LHCN-M2 (cell line): ENCODE results near the gene MPRIP. TPM values are rescaled to one million over a fixed set of nuclear protein-coding genes. Genes with fewer than 3 reads are reported as not detected.
"Not testable (repeated sequence)": the region's sequence is repeated elsewhere in the genome, so short reads cannot be mapped to it uniquely, and the experiment has no call there.

ENCODE experiments used
- DNase-seq: peaks from one replicate; pipeline ENCODE4 v3.0.0-alpha.2; 2012; ENCODE audit warnings: low read depth
- total RNA-seq: library from RNA; depleted of rRNA; stranded (reverse); fragments of >200 nt; gene quantifications from 2 replicates; pipeline ENCODE4 v1.2.3, GENCODE V29; 2014

MPRIP gene
- total RNA-seq, 1 experiment from 2014 or later = 198 TPM

GRCh38 chr17:17126131-17127110 lies 84.2 kb downstream of the MPRIP start:
- no peak for DNase-seq

GRCh38 chr17:17127156-17127555 lies 84.9 kb downstream of the MPRIP start:
- DNase-seq = no peak

GRCh38 chr17:17127730-17128291 lies 85.6 kb downstream of the MPRIP start:
- no peak for DNase-seq

GRCh38 chr17:17128476-17129075 lies 86.3 kb downstream of the MPRIP start:
- no peak for DNase-seq

GRCh38 chr17:17129466-17129865 lies 87.2 kb downstream of the MPRIP start:
- DNase-seq = no peak

GRCh38 chr17:17130077-17130844 lies 88.0 kb downstream of the MPRIP start:
- DNase-seq = no peak

GRCh38 chr17:17131839-17132238 lies 89.6 kb downstream of the MPRIP start:
- no peak for DNase-seq

GRCh38 chr17:17132746-17133145 lies 90.5 kb downstream of the MPRIP start:
- DNase-seq = no peak

- DNase-seq = no peak
Observed at GRCh38 chr17:17134051-17134956, 92.0 kb downstream of the MPRIP start.

GRCh38 chr17:17134957-17135333 lies 92.7 kb downstream of the MPRIP start:
- no peak for DNase-seq

- not testable (repeated sequence) for DNase-seq
Observed at GRCh38 chr17:17136221-17136620, 94.0 kb downstream of the MPRIP start.

GRCh38 chr17:17137731-17138585 lies 95.7 kb downstream of the MPRIP start:
- DNase-seq = no peak

- DNase-seq = no peak
Observed at GRCh38 chr17:17139972-17140589, 97.8 kb downstream of the MPRIP start.

- peak; percentile 71 for DNase-seq
Observed at GRCh38 chr17:17140590-17140980, 98.3 kb downstream of the MPRIP start.

GRCh38 chr17:17141279-17141678 lies 99.0 kb downstream of the MPRIP start:
- DNase-seq = no peak

GRCh38 chr17:17141860-17142552 lies 99.7 kb downstream of the MPRIP start:
- peak; percentile 27 for DNase-seq

GRCh38 chr17:17142556-17142955 lies 100.3 kb downstream of the MPRIP start:
- no peak for DNase-seq

- no peak for DNase-seq
Observed at GRCh38 chr17:17143501-17143900, 101.2 kb downstream of the MPRIP start.

GRCh38 chr17:17144061-17144460 lies 101.8 kb downstream of the MPRIP start:
- no peak for DNase-seq
